ENCODE measurements around the gene COX8A.

Gene COX8A

DNA sequence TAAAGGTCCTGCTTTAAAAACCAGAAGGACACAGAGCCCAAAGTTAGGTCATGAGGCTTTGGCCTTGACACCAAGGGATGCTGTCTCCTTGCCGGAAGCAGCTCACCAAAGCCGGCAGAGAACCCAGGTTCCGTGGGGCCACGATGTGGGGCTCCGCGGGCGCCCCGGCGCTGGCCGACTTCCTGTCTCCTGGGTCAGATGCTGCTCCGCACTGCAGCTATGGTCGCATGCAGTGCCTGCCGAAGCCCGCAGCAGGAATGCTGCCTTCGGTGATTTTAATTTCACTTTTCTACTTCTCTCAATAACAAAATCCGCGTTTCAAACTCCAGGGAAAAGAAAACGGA, 11.4 kb downstream of the COX8A start:
- TF ChIP-seq FOXP2 (optimal IDR thresholded peaks at IDR 0.05; ENCODE audit: control extremely low read depth, extremely low read length, insufficient read depth) (no peak), POLR2AphosphoS5 (IDR thresholded peaks at IDR 0.05; ENCODE audit: borderline replicate concordance, low read depth, low read length) (no peak), EZH2 (IDR thresholded peaks at IDR 0.05) (no peak)
- Histone ChIP-seq H3K4me3 (peak overlapping the region; percentile 89), H3K9ac (ENCODE audit: insufficient read length) (peak overlapping the region; percentile 44), H3K9me3 (ENCODE audit: low read depth, low read length) (no peaks in the 10 kb centered on the region), H3K27ac (peak overlapping the region; percentile 80), H3K36me3 (ENCODE audit: insufficient read depth, low read length) (peaks cover 25% of the 10 kb centered on the region)
- DNase-seq (ENCODE audit: low read depth, low spot score) = no peak

- H3K9me3 ChIP-seq (ENCODE audit: low read depth, low read length) = no peaks in the 10 kb centered on the region
- peaks cover 31% of the 10 kb centered on the region for H3K36me3 ChIP-seq (ENCODE audit: insufficient read depth, low read length)
- TF ChIP-seq EZH2 (IDR thresholded peaks at IDR 0.05) (no peak), FOXP2 (optimal IDR thresholded peaks at IDR 0.05; ENCODE audit: control extremely low read depth, extremely low read length, insufficient read depth) (no peak), POLR2AphosphoS5 (IDR thresholded peaks at IDR 0.05; ENCODE audit: borderline replicate concordance, low read depth, low read length) (peak; percentile 92)
- peak within 1 kb of the TSS; percentile 89 for H3K4me3 ChIP-seq
- H3K9ac ChIP-seq (ENCODE audit: insufficient read length) = peak within 1 kb of the TSS; percentile 86
- peak within 1 kb of the TSS; percentile 80 for H3K27ac ChIP-seq
- DNase-seq (ENCODE audit: low read depth, low spot score) = peak; percentile 44
Observed at GRCh38 chr11:63986156-63986931, 11.9 kb downstream of the COX8A start, which contains the start of gene OTUB1. Gene OTUB1 (plus strand): TSS chr11:63986438. CDS start chr11:63986457, 19 bp downstream.

DNA sequence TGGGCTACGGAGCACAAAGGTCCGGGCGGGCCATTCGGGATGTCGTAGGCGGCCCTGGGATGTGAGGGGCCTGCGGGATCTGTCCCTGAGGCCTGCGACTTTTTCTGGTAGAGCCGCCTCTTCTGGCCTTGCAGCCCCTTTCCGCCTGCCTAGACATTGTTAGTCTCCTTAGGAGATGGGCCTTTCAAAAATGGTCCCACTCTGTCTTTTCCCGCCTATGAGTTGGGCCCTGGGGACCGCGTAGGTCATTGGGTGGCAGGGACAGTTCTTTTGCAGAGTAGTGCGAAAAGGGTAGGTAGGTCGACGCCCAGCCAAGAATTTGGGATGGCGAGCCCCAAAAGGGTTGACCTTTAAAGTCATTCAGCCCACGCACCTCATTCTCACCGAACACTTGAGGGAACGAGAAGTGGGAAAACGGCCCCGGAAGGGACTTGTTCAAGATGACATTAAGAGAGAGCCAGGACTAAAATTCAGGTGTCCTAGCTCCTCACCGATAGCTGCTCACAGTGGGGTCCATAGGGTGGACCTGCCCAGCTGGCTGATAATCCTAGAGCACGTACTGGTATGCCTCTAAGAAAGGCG, 12.6 kb downstream of the COX8A start:
- Histone ChIP-seq H3K27ac (no peak overlapping the region; the same call in 1 of the 2 replicates), H3K9me3 (ENCODE audit: low read depth, low read length) (no peaks in the 10 kb centered on the region), H3K36me3 (ENCODE audit: insufficient read depth, low read length) (peaks cover 34% of the 10 kb centered on the region), H3K9ac (ENCODE audit: insufficient read length) (peak overlapping the region; percentile 86), H3K4me3 (peak overlapping the region; percentile 89)
- TF ChIP-seq FOXP2 (optimal IDR thresholded peaks at IDR 0.05; ENCODE audit: control extremely low read depth, extremely low read length, insufficient read depth) (no peak), EZH2 (IDR thresholded peaks at IDR 0.05) (no peak), POLR2AphosphoS5 (IDR thresholded peaks at IDR 0.05; ENCODE audit: borderline replicate concordance, low read depth, low read length) (no peak)
- DNase-seq (ENCODE audit: low read depth, low spot score) = no peak

DNA sequence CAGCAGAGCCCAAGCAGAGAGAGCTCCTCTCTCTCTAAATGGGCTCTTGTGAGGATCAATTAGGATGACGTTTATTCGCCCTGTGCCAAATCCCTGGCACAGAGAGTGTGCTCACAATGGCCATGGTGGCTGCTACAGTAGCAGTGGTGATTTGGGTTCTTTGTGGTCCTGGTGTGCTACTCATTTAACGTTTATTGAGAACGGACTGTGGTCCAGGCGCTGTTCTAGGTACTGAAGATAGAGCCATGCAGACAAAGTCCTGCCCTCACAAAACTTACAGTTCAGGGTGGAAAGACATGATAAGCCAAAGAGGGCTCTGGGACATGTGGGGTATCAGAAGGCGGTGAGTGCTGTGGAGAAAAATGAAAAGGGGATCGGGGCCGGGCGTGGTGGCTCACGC, 17.1 kb downstream of the COX8A start:
- Histone ChIP-seq H3K4me3 (no peak overlapping the region), H3K9me3 (ENCODE audit: low read depth, low read length) (no peaks in the 10 kb centered on the region), H3K36me3 (ENCODE audit: insufficient read depth, low read length) (peaks cover 46% of the 10 kb centered on the region), H3K9ac (ENCODE audit: insufficient read length) (no peak overlapping the region), H3K27ac (no peak overlapping the region)
- no peak for DNase-seq (ENCODE audit: low read depth, low spot score)
- TF ChIP-seq POLR2AphosphoS5 (IDR thresholded peaks at IDR 0.05; ENCODE audit: borderline replicate concordance, low read depth, low read length) (no peak), EZH2 (IDR thresholded peaks at IDR 0.05) (no peak)

DNA sequence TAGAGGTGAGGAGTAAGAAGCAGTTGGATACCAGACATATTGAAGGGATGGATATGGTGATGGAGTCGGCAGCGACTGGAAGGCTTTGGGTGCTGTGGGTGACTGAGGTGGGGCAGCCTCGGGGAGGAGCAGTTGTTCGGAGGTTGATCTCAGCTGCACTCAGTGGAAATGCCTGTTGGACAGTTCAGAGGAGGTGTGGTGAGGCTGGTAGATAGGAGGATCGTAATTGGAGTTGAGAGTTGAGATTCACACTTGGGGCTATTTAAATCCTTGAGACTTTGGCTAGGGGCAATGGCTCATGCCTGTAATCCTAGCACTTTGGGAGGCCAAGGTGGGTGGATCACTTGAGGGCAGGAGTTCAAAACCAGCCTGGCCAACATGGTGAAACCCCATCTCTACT, 18.7 kb downstream of the COX8A start:
- Histone ChIP-seq H3K9me3 (ENCODE audit: low read depth, low read length) (no peaks in the 10 kb centered on the region), H3K36me3 (ENCODE audit: insufficient read depth, low read length) (peaks cover 53% of the 10 kb centered on the region), H3K9ac (ENCODE audit: insufficient read length) (no peak overlapping the region), H3K4me3 (no peak overlapping the region), H3K27ac (no peak overlapping the region)
- TF ChIP-seq EZH2 (IDR thresholded peaks at IDR 0.05) (no peak), POLR2AphosphoS5 (IDR thresholded peaks at IDR 0.05; ENCODE audit: borderline replicate concordance, low read depth, low read length) (no peak), FOXP2 (optimal IDR thresholded peaks at IDR 0.05; ENCODE audit: control extremely low read depth, extremely low read length, insufficient read depth) (no peak)
- DNase-seq (ENCODE audit: low read depth, low spot score) = no peak

DNA sequence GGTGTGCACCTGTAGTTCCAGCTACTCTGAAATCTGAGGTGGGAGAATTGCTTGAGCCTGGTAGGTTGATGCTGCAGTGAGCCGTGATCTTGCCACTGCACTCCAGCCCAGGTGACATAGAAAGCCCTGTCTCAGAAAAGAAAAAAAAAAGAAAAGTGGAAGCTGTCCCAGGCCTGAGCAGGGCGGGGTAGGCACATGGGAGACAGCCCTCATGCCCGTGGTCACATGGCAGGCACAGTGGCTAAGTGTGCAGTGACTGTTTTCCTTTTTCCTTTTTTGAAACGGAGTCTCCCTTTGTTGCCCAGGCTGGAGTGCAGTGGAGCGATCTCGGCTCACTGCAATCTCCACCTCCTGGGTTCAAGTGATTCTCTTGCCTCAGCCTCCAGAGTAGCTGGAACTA, 19.6 kb downstream of the COX8A start:
- no peaks in the 10 kb centered on the region for H3K9me3 ChIP-seq (ENCODE audit: low read depth, low read length)
- no peak overlapping the region for H3K4me3 ChIP-seq
- no peak overlapping the region for H3K27ac ChIP-seq
- no peak for DNase-seq (ENCODE audit: low read depth, low spot score)
- peaks cover 44% of the 10 kb centered on the region for H3K36me3 ChIP-seq (ENCODE audit: insufficient read depth, low read length)
- TF ChIP-seq EZH2 (IDR thresholded peaks at IDR 0.05) = no peak
- no peak for TF ChIP-seq POLR2AphosphoS5 (IDR thresholded peaks at IDR 0.05; ENCODE audit: borderline replicate concordance, low read depth, low read length)
- no peak for TF ChIP-seq FOXP2 (optimal IDR thresholded peaks at IDR 0.05; ENCODE audit: control extremely low read depth, extremely low read length, insufficient read depth)
- no peak overlapping the region for H3K9ac ChIP-seq (ENCODE audit: insufficient read length)

- no peak overlapping the region for H3K9ac ChIP-seq (ENCODE audit: insufficient read length)
- no peak for DNase-seq (ENCODE audit: low read depth, low spot score)
- no peak for TF ChIP-seq POLR2AphosphoS5 (IDR thresholded peaks at IDR 0.05; ENCODE audit: borderline replicate concordance, low read depth, low read length)
- no peak for TF ChIP-seq FOXP2 (optimal IDR thresholded peaks at IDR 0.05; ENCODE audit: control extremely low read depth, extremely low read length, insufficient read depth)
- no peak for TF ChIP-seq EZH2 (IDR thresholded peaks at IDR 0.05)
Observed at GRCh38 chr11:63996512-63996911, 22.1 kb downstream of the COX8A start.

DNA sequence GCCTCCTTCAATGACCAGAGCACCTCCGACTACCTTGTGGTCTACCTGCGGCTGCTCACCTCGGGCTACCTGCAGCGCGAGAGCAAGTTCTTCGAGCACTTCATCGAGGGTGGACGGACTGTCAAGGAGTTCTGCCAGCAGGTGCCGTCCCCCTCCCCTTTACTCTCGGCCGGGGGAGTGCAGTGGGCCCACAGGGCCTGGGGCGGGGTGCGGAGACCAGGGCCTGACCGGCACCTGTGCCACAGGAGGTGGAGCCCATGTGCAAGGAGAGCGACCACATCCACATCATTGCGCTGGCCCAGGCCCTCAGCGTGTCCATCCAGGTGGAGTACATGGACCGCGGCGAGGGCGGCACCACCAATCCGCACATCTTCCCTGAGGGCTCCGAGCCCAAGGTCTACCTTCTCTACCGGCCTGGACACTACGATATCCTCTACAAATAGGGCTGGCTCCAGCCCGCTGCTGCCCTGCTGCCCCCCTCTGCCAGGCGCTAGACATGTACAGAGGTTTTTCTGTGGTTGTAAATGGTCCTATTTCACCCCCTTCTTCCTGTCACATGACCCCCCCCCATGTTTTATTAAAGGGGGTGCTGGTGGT, 22.8 kb downstream of the COX8A start:
- TF ChIP-seq POLR2AphosphoS5 (IDR thresholded peaks at IDR 0.05; ENCODE audit: borderline replicate concordance, low read depth, low read length) = no peak
- H3K36me3 ChIP-seq (ENCODE audit: insufficient read depth, low read length) = peaks cover 27% of the 10 kb centered on the region; the same call in 1 of the 2 replicates
- DNase-seq (ENCODE audit: low read depth, low spot score) = no peak
- no peak overlapping the region for H3K4me3 ChIP-seq
- no peak overlapping the region for H3K9ac ChIP-seq (ENCODE audit: insufficient read length)
- no peak overlapping the region for H3K27ac ChIP-seq
- no peaks in the 10 kb centered on the region for H3K9me3 ChIP-seq (ENCODE audit: low read depth, low read length)

More at GRCh38 chr11:63996512-63996911, 22.1 kb downstream of the COX8A start:
- Histone ChIP-seq H3K27ac (no peak overlapping the region), H3K4me3 (no peak overlapping the region), H3K9me3 (ENCODE audit: low read depth, low read length) (no peaks in the 10 kb centered on the region), H3K36me3 (ENCODE audit: insufficient read depth, low read length) (peaks cover 29% of the 10 kb centered on the region)

All from SK-N-MC (cell line).